Skeletal muscle tissue (tissue), 4 donors: Measurements from ENCODE around the gene ACAD11. TPM values are rescaled to one million over a fixed set of nuclear protein-coding genes. Genes with fewer than 3 reads are reported as not detected.

ENCODE experiments used
- H3K27ac ChIP-seq: one replicate; pipeline ENCODE4 v1.7.0; 2013; ENCODE audit warnings: mild to moderate bottlenecking, low read depth, low read length, inconsistent platforms
- H3K27me3 ChIP-seq, 3 donors: one replicate each; pipeline ENCODE4 v1.7.0; 2013; ENCODE audit warnings: low read length in 3 of 3; ENCODE audit not compliant: control insufficient read depth in 3 of 3, insufficient read depth in 3 of 3
- H3K36me3 ChIP-seq, 3 donors: one replicate each; pipeline ENCODE4 v1.7.0; 2013; ENCODE audit warnings: low read length in 3 of 3; ENCODE audit not compliant: control insufficient read depth in 3 of 3, insufficient read depth in 3 of 3
- H3K4me1 ChIP-seq, 3 donors: one replicate each; pipeline ENCODE4 v1.7.0; 2013; ENCODE audit warnings: low read length in 3 of 3, mild to moderate bottlenecking in 3 of 3; ENCODE audit not compliant: control insufficient read depth in 3 of 3, insufficient read depth in 3 of 3
- H3K4me3 ChIP-seq, 3 donors: one replicate each; pipeline ENCODE4 v1.7.0; 2013; ENCODE audit warnings: low read length in 3 of 3
- H3K9ac ChIP-seq, 3 donors: one replicate each; pipeline ENCODE4 v1.7.0; 2013; ENCODE audit warnings: low read length in 3 of 3, mild to moderate bottlenecking in 3 of 3, moderate library complexity in 2 of 3, low read depth in 1 of 3
- H3K9me3 ChIP-seq, 3 donors: one replicate each; pipeline ENCODE4 v1.7.0; 2013; ENCODE audit warnings: low read length in 3 of 3; ENCODE audit not compliant: control insufficient read depth in 3 of 3
- total RNA-seq: library from RNA; depleted of rRNA; stranded (reverse); fragments of >200 nt; gene quantifications from one replicate; pipeline ENCODE4 v1.2.3, GENCODE V29; 2014
- donor health status: Osteomylitis.

The ACAD11 gene
- total RNA-seq, 1 donor from 2014 or later = 24.5 TPM

GRCh38 chr3:132536442-132537153 is 123.0 kb downstream of the ACAD11 start:
- peaks cover 4 to 45% (median 28%) of the 10 kb centered on the region in 3 donors for H3K36me3 ChIP-seq

GRCh38 chr3:132535575-132536441 is 123.8 kb downstream of the ACAD11 start:
- Histone ChIP-seq H3K9ac (no peak overlapping the region), H3K4me3 (no peak overlapping the region), H3K27me3 (no peaks in the 10 kb centered on the region), H3K9me3 (no peaks in the 10 kb centered on the region), H3K27ac (no peak overlapping the region), H3K4me1 (peaks cover 0 to 2% (median 0%) of the 10 kb centered on the region in 3 donors), H3K36me3 (peaks cover 8 to 42% (median 27%) of the 10 kb centered on the region in 3 donors)

More at GRCh38 chr3:132536442-132537153, 123.0 kb downstream of the ACAD11 start:
- Histone ChIP-seq H3K9me3 (no peaks in the 10 kb centered on the region), H3K27ac (no peak overlapping the region), H3K4me3 (no peak overlapping the region), H3K4me1 (peaks cover 0 to 2% (median 0%) of the 10 kb centered on the region in 3 donors), H3K9ac (no peak overlapping the region), H3K27me3 (no peaks in the 10 kb centered on the region)

GRCh38 chr3:132530624-132531023 is 129.0 kb downstream of the ACAD11 start:
- no peak overlapping the region for H3K27ac ChIP-seq
- no peak overlapping the region for H3K4me3 ChIP-seq
- no peak overlapping the region for H3K9ac ChIP-seq
- no peaks in the 10 kb centered on the region for H3K4me1 ChIP-seq
- peaks cover 16 to 53% (median 49%) of the 10 kb centered on the region in 3 donors for H3K36me3 ChIP-seq
- no peaks in the 10 kb centered on the region for H3K27me3 ChIP-seq
- H3K9me3 ChIP-seq = no peaks in the 10 kb centered on the region

DNA sequence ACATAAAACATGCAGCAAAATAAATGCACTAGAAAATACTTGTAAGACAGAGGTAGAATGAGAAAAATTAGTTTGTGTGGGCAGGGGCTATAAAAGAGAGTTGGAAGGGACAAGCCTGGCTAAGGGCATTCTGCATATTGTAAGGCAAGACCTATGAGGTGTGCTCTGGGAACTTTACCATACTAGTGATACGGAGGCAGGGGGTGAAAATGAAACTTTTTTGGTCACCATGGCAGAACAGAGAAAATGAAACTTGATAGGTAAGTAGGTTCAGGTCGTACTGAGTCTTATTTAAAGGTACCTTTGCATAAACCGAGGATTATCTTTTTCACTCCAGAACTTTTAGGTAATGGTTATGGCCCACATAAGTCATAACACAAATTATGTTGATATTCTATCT is 137.3 kb downstream of the ACAD11 start:
- H3K36me3 ChIP-seq = peaks cover 7 to 67% (median 51%) of the 10 kb centered on the region in 3 donors

GRCh38 chr3:132521901-132522300 is 137.7 kb downstream of the ACAD11 start:
- no peak overlapping the region for H3K4me3 ChIP-seq
- no peaks in the 10 kb centered on the region for H3K4me1 ChIP-seq
- H3K36me3 ChIP-seq = peaks cover 9 to 67% (median 53%) of the 10 kb centered on the region in 3 donors
- H3K27me3 ChIP-seq = no peaks in the 10 kb centered on the region
- no peaks in the 10 kb centered on the region for H3K9me3 ChIP-seq
- no peak overlapping the region for H3K9ac ChIP-seq
- no peak overlapping the region for H3K27ac ChIP-seq

More for the DNA sequence above, 137.3 kb downstream of the ACAD11 start:
- Histone ChIP-seq H3K27ac (no peak overlapping the region), H3K27me3 (no peaks in the 10 kb centered on the region), H3K9me3 (no peaks in the 10 kb centered on the region), H3K4me3 (no peak overlapping the region), H3K9ac (no peak overlapping the region), H3K4me1 (no peaks in the 10 kb centered on the region)

DNA sequence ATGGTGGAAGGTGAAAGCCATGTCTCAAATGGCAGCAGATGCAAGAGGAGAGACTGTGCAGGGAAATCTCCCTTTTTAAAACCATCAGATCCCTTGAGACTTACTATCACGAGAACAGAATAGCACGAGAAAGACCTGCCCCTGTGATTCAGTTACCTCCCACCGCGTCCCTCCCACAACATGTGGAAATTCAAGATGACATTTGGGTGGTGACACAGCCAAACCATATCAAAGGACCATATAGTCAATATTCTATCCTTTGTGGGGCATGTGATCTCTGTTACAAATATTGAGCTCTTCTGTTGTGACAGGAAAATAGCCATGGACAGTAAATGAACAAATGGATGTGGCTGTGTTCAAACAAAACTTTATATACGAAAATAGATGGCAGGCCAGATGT is 139.7 kb downstream of the ACAD11 start:
- H3K27me3 ChIP-seq = no peaks in the 10 kb centered on the region
- H3K36me3 ChIP-seq = peaks cover 20 to 69% (median 56%) of the 10 kb centered on the region in 3 donors
- no peak overlapping the region for H3K9ac ChIP-seq
- no peak overlapping the region for H3K4me3 ChIP-seq
- no peaks in the 10 kb centered on the region for H3K9me3 ChIP-seq
- no peak overlapping the region for H3K27ac ChIP-seq
- no peaks in the 10 kb centered on the region for H3K4me1 ChIP-seq

DNA sequence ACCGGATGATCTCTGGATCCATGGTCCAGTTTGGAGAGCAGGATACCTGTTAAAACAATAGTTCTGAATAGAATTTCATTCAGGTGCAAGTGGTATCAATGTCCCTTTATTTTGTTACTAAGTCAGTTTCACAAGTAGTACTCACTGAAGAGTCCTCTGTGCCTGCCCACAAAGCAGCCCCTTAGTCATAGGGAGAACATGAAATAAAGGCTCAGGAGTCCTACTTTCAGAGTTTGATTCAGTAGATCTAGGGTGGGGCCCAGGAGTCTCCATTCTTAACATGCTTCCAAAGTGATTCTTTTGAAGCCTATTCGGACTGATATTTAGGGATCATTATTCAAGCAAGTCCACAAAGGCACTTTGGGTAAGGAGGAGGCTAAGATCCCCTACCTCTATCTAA is 142.3 kb downstream of the ACAD11 start:
- Histone ChIP-seq H3K27me3 (no peaks in the 10 kb centered on the region), H3K4me1 (no peaks in the 10 kb centered on the region), H3K9me3 (no peaks in the 10 kb centered on the region), H3K36me3 (peaks cover 20 to 60% (median 58%) of the 10 kb centered on the region in 3 donors), H3K9ac (no peak overlapping the region), H3K27ac (no peak overlapping the region), H3K4me3 (no peak overlapping the region)

GRCh38 chr3:132513057-132513456 is 146.6 kb downstream of the ACAD11 start:
- no peak overlapping the region for H3K27ac ChIP-seq
- H3K36me3 ChIP-seq = peaks cover 24 to 71% (median 59%) of the 10 kb centered on the region in 3 donors
- H3K4me3 ChIP-seq = no peak overlapping the region
- H3K9me3 ChIP-seq = no peaks in the 10 kb centered on the region
- no peak overlapping the region for H3K9ac ChIP-seq
- no peaks in the 10 kb centered on the region for H3K27me3 ChIP-seq
- no peaks in the 10 kb centered on the region for H3K4me1 ChIP-seq

DNA sequence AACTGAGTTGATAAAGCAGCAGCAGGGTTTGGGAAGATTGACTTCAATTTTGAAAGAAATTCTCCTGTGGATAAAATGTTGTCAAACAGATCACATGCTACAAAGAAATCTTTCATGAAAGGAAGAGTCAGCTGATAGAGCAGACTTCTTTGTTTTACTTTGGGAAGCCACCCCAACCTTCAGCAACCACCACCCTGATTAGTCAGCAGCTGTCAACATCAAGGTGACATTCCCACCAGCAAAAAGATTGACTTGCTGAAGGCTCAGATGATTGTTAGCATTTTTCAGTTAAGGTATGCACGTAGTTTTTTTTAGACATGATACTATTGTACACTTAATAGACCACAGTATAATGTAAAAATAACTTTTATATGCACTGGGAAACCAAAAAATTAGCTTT is 150.1 kb downstream of the ACAD11 start:
- peaks cover 19 to 54% (median 44%) of the 10 kb centered on the region in 3 donors for H3K36me3 ChIP-seq

GRCh38 chr3:132509096-132509495 is 150.5 kb downstream of the ACAD11 start:
- Histone ChIP-seq H3K27ac (no peak overlapping the region), H3K9me3 (no peaks in the 10 kb centered on the region), H3K27me3 (no peaks in the 10 kb centered on the region), H3K9ac (no peak overlapping the region), H3K36me3 (peaks cover 21 to 50% (median 46%) of the 10 kb centered on the region in 3 donors), H3K4me3 (no peak overlapping the region), H3K4me1 (no peaks in the 10 kb centered on the region)

More for the DNA sequence above, 150.1 kb downstream of the ACAD11 start:
- Histone ChIP-seq H3K27me3 (no peaks in the 10 kb centered on the region), H3K4me1 (no peaks in the 10 kb centered on the region), H3K27ac (no peak overlapping the region), H3K9me3 (no peaks in the 10 kb centered on the region), H3K4me3 (no peak overlapping the region), H3K9ac (no peak overlapping the region)
